Breast epithelium (tissue), 3 donors: ENCODE measurements around the gene FHIT.

ENCODE experiments used
- CTCF ChIP-seq, 3 donors: fragments of 450-650 bp; IDR thresholded peaks; one replicate each; pipeline ENCODE4 v1.5.1; 2016 to 2017; ENCODE audit warnings: antibody characterized with exemption in 3 of 3, mild to moderate bottlenecking in 3 of 3, moderate library complexity in 3 of 3
- POLR2A ChIP-seq: fragments of 450-650 bp; IDR thresholded peaks from one replicate; pipeline ENCODE4 v1.6.1; 2016; ENCODE audit warnings: antibody characterized with exemption, mild to moderate bottlenecking, moderate library complexity

- no peak for TF ChIP-seq CTCF (IDR thresholded peaks at IDR 0.05)
- no peak for TF ChIP-seq POLR2A
Measured at GRCh38 chr3:60629816-60630215, 621.4 kb downstream of the FHIT start.
